Thymus (tissue), 11 donors: ENCODE results near the gene TCF7L1. TPM values are rescaled to one million over a fixed set of nuclear protein-coding genes. Genes with fewer than 3 reads are reported as not detected.
A peak's percentile ranks its signal among the peaks of the same experiment; 100 is the strongest.

Source experiments
- DNase-seq, 9 donors: peaks; one replicate each; pipeline ENCODE4 v3.0.0-alpha.2; 2013; ENCODE audit warnings: low spot score in 9 of 9, low read depth in 6 of 9, missing footprints in 1 of 9
- H3K27ac ChIP-seq, 2 donors: one replicate each; pipeline ENCODE4 v1.5.1; 2013; ENCODE audit warnings: control low read depth in 1 of 2, low read depth in 1 of 2, low read length in 1 of 2, mild to moderate bottlenecking in 1 of 2, moderate library complexity in 1 of 2
- H3K27me3 ChIP-seq, 2 donors: one replicate each; pipeline ENCODE4 v1.5.1; 2013; ENCODE audit warnings: low read length in 1 of 2; ENCODE audit not compliant: control insufficient read depth in 2 of 2, insufficient read depth in 1 of 2
- H3K36me3 ChIP-seq, 2 donors: one replicate each; pipeline ENCODE4 v1.5.1; 2013; ENCODE audit warnings: low read length in 1 of 2, mild to moderate bottlenecking in 1 of 2, moderate library complexity in 1 of 2; ENCODE audit not compliant: control insufficient read depth in 2 of 2, insufficient read depth in 2 of 2
- H3K4me1 ChIP-seq, 2 donors: one replicate each; pipeline ENCODE4 v1.5.1; 2013; ENCODE audit warnings: low read length in 2 of 2; ENCODE audit not compliant: control insufficient read depth in 2 of 2, insufficient read depth in 2 of 2
- H3K4me3 ChIP-seq, 2 donors: one replicate each; pipeline ENCODE4 v1.5.1; 2013; ENCODE audit warnings: low read length in 2 of 2, control low read depth in 1 of 2, mild to moderate bottlenecking in 1 of 2
- H3K9me3 ChIP-seq, 2 donors: one replicate each; pipeline ENCODE4 v1.5.1; 2013; ENCODE audit warnings: low read length in 1 of 2, mild to moderate bottlenecking in 1 of 2; ENCODE audit not compliant: control insufficient read depth in 2 of 2, insufficient read depth in 1 of 2
- WGBS: extraction: QIAGEN DNeasy Blood & Tissue Kit; methylation state at CpG from one replicate; pipeline ENCODE4 v1.1.7; 2013; 5-methylcytosine and 5-hydroxymethylcytosine counted together
- polyA plus RNA-seq: library from polyadenylated mRNA; stranded (reverse); fragments of 200-250 nt; gene quantifications from one replicate; pipeline ENCODE4 v1.2.3, GENCODE V29; 2013
- total RNA-seq: library from RNA; stranded (reverse); fragments of 120-200 nt; gene quantifications from one replicate; pipeline ENCODE4 v1.2.4, GENCODE V29; 2013
- donor health status: healthy.

The TCF7L1 gene
- total and polyA plus RNA-seq, 2 donors: 0.90 to 6.6 TPM

DNA sequence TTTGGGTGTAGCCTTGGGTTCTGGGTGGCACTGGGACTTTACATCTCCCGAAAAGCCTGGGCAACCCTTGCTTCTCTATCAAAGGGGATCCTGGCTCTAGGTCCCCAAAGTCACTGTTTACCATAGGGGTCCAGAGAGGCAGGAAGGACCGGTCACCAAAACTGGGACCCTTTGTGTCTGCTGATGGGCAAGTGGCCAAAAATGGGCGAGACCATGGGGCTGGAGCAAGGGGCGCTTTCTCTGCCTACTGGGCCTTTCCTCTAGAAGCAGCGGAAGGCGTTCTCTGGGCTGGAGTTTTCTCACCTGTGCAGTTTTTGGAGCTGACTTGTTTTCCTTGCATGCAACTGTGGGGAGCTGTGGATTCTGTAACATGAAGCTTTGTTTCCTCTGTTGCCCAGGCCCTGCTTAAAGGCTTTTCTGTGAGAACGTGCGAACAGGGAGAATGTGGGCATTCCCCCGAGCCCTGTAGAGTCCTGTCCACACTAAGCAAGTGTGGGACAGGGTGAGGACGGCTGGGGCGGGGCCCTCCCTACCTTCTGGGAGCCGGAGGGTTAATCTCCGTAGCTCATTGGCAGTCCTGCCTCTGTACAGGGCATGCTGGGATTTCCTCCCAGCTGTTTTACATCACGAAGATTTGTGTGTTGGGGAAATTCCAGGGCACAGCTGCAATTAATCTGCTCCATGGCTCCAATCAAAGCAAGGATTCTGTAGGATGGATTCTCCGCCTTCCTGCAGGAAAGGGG, 144.4 kb downstream of the TCF7L1 start:
- WGBS: 80% methylated on average over 15 of the region's 15 CpGs
- Histone ChIP-seq H3K36me3 (no peaks in the 10 kb centered on the region), H3K4me3 (no peak overlapping the region), H3K4me1 (peaks cover 0 to 17% of the 10 kb centered on the region in 2 donors), H3K27ac (peak overlapping the region; percentile 19 to 48), H3K27me3 (peaks cover 0 to 6% of the 10 kb centered on the region in 2 donors), H3K9me3 (no peaks in the 10 kb centered on the region)
- DNase-seq: no peak

DNA sequence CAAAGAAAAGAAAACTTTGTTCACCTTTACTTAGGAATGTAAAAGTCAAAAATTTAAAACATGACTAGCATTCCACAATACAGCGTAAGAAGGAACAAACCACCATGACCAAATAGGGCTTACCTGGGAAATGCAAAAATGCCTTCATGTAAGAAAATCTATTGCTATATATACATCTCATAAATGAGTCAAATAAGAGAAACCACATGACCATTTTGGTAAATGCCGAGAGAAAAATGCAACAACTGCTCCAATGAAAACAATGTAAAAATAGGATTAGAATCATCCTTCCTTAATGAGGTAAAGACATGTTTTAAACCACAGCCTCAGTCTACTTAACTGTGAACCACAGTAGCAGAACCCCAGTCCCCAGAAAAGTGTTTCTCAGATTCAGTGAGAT, 145.2 kb downstream of the TCF7L1 start:
- Histone ChIP-seq H3K9me3 (no peaks in the 10 kb centered on the region), H3K4me3 (no peak overlapping the region), H3K4me1 (peaks cover 0 to 17% of the 10 kb centered on the region in 2 donors), H3K36me3 (no peaks in the 10 kb centered on the region), H3K27me3 (peaks cover 0 to 6% of the 10 kb centered on the region in 2 donors), H3K27ac (peak overlapping the region in 1 of 2 donors; percentile 48)
- WGBS: 97% methylated on average over 2 of the region's 2 CpGs
- DNase-seq: no peak

DNA sequence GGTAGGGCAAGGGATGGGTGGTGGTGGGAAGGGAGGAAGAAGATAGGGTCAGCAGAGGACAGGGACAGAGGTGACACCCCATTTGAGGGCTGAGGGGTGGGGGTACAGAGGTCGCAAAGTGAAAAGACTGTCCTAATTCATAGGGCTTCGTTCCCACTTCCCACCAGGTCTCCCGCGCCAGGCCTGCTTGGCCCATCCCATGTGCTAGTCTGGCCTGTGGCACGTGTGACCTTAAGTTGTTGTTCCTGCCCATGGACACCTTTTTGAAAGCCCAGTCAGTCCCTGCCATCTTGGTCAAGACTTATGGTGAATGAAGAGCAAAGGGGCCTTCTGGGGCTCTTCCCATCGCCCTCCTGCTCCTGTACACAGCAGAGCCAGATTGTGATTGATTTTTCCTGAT, 148.4 kb downstream of the TCF7L1 start:
- Histone ChIP-seq H3K27me3 (peaks cover 0 to 6% of the 10 kb centered on the region in 2 donors), H3K4me3 (no peak overlapping the region), H3K27ac (no peak overlapping the region), H3K36me3 (no peaks in the 10 kb centered on the region), H3K4me1 (peaks cover 0 to 11% of the 10 kb centered on the region in 2 donors), H3K9me3 (no peaks in the 10 kb centered on the region)
- no peak for DNase-seq
- WGBS: 89% methylated on average over 6 of the region's 6 CpGs

DNA sequence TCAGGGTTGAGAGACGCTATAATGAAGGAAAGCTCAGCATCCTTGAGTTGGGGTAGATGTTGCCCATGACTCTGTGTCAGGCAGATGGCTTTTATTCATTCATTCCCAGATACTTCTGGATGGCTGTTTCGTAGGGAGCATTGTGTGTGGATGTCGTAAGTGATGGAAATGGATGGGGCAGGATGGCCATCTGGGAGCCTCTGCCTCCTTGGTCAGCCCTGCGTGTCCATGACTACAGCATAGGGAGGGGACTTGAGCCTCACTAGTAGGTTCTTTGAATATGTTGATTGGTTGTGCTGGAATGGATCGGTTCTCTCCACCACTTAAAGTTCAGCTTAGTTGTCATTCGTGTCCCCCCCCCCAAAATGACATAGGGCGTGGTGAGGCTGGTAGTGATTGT, 149.7 kb downstream of the TCF7L1 start:
- Histone ChIP-seq H3K27ac (no peak overlapping the region), H3K4me1 (peaks cover 0 to 4% of the 10 kb centered on the region in 2 donors), H3K9me3 (no peaks in the 10 kb centered on the region), H3K36me3 (no peaks in the 10 kb centered on the region), H3K27me3 (peaks cover 0 to 4% of the 10 kb centered on the region in 2 donors), H3K4me3 (no peak overlapping the region)
- DNase-seq: no peak
- WGBS: 96% methylated on average over 7 of the region's 7 CpGs

DNA sequence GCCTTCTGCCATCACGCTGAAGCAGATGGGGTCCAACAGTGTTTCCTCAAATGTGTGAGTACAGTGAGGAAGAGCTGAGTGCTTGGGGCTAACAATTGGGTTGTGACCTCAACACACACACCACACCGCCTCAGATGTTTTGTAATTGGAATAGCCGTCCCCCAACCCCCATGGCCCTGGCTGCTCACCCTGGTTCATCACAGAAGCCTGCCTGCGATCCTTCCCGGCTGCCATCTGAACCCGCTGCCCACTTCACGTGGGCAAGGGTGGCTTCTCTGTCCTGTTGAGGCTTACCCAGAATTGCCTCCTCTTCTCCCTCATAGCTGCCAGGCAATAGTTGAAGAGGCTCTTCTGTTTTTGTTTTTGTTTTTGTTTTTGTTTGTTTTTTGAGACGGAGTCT, 150.4 kb downstream of the TCF7L1 start:
- Histone ChIP-seq H3K27me3 (peaks cover 0 to 2% of the 10 kb centered on the region in 2 donors), H3K27ac (no peak overlapping the region), H3K36me3 (no peaks in the 10 kb centered on the region), H3K4me3 (no peak overlapping the region), H3K4me1 (peaks cover 0 to 2% of the 10 kb centered on the region in 2 donors), H3K9me3 (no peaks in the 10 kb centered on the region)
- WGBS: 97% methylated on average over 8 of the region's 8 CpGs
- no peak for DNase-seq

DNA sequence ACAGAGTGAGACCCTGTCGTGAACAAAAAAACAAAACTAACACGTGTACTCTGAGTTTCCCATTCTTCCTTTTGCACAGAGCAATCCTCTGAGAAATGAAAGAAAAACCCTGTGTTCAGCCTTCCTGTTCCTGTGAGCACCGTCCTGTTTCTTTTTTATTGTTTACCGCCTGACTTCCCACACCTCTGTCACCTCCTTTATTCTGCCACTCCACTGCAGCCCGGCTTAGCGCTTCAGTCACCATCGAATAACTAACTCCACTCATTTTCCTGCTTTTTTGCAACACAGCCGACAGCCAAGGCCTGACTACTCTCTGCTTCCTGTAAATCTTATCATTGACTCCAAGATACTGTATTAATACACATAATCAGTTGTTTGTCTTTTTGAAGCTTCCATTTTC, 153.7 kb downstream of the TCF7L1 start:
- H3K27me3 ChIP-seq: no peaks in the 10 kb centered on the region
- H3K4me1 ChIP-seq: peaks cover 0 to 2% of the 10 kb centered on the region in 2 donors
- H3K36me3 ChIP-seq: no peaks in the 10 kb centered on the region
- H3K4me3 ChIP-seq: no peak overlapping the region
- 57% methylated on average over 8 of the region's 8 CpGs for WGBS
- H3K9me3 ChIP-seq: no peaks in the 10 kb centered on the region
- no peak for DNase-seq
- H3K27ac ChIP-seq: no peak overlapping the region

DNA sequence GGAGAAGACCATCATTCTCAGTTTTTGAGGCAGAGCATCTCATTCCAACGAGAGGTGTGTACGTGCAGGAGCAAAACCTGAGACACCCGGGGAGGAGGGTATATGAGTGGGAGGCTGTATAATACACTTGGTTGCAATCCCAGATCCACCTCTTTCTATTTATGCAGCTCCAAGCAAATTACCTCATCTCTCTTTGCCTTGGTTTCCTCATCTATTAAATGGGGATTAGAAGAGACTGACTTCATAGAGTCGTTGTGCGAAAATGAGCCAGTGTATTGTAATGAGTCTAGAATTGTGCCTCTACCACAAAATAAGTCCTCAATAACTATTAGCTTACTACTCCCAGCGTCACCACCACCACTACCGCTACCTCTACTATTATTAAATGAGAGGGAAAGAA, 154.5 kb downstream of the TCF7L1 start:
- Histone ChIP-seq H3K27me3 (no peaks in the 10 kb centered on the region), H3K27ac (no peak overlapping the region), H3K36me3 (no peaks in the 10 kb centered on the region), H3K9me3 (no peaks in the 10 kb centered on the region), H3K4me3 (no peak overlapping the region), H3K4me1 (peaks cover 0 to 2% of the 10 kb centered on the region in 2 donors)
- DNase-seq: no peak
- 98% methylated on average over 7 of the region's 7 CpGs for WGBS

DNA sequence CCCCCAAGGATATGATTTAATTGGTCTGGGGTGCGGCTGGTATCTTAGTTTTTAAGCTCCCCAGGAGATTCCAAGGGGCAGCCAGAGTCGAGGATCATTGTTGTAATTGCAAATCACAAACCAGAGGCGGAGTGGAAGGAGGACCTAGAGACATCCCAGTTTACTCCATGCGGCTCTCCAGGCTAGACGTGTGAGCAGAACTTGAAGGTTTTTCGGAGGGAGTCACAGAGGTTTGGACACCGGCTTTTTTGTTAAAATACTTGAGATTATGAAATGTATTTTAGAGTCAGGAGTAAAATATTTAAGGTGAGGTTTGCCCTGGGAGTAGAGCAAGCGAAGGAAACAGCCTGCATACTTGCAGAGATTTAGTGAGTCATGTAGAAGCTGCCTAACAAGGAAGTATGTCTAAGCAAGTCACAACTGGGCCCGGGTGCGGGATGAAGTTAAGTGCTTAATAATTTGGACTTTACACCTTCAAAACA, 155.1 kb downstream of the TCF7L1 start:
- 93% methylated on average over 10 of the region's 10 CpGs for WGBS
- DNase-seq: no peak
- H3K4me3 ChIP-seq: no peak overlapping the region
- no peaks in the 10 kb centered on the region for H3K27me3 ChIP-seq
- peaks cover 0 to 2% of the 10 kb centered on the region in 2 donors for H3K4me1 ChIP-seq
- peak overlapping the region in 1 of 2 donors; percentile 27 for H3K27ac ChIP-seq
- H3K36me3 ChIP-seq: no peaks in the 10 kb centered on the region
- H3K9me3 ChIP-seq: no peaks in the 10 kb centered on the region

DNA sequence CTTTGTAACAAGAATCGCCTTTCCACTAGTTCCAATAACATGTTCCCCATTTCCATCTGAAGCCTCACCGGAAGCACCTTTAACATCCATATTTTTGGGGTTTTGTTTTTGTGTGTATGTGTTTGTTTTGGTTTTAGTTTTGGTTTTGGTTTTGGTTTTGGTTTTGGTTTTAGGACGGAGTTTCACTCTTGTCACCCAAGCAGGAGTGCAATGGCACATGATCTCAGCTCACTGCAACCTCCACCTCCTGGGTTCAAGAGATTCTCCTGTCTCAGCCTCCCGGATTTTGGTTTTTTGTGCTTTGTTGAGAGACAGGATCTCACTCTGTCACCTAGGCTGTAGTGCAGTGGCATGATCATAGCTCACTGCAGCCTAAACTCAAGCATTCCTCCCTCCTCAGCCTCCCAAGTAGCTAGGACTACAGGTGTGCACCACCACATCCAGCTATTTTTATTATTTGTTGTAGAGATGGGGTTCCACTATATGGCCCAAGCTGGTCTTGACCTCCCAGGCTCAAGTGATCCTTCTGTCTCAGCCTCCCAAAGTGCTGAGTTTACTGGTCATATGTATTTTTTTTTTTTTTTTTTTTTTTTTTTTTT, 158.3 kb downstream of the TCF7L1 start:
- Histone ChIP-seq H3K27ac (no peak overlapping the region), H3K36me3 (no peaks in the 10 kb centered on the region), H3K4me3 (no peak overlapping the region), H3K27me3 (no peaks in the 10 kb centered on the region), H3K4me1 (no peaks in the 10 kb centered on the region), H3K9me3 (no peaks in the 10 kb centered on the region)
- 66% methylated on average over 4 of the region's 4 CpGs for WGBS
- peak in 2 of 9 donors; percentile 22 to 49 for DNase-seq
